K562 (cell line): Measurements from ENCODE around the gene MEF2D. TPM values are rescaled to one million over a fixed set of nuclear protein-coding genes. Genes with fewer than 3 reads are reported as not detected.

Experiments used
- EZH2 ChIP-seq: IDR thresholded peaks from 2 replicates; pipeline ENCODE4 v1.6.1; 2012; ENCODE audit warnings: low read depth, mild to moderate bottlenecking, inconsistent platforms, low read length, borderline replicate concordance
- HMBOX1 ChIP-seq: sonication (generic); IDR thresholded peaks from 2 replicates; pipeline ENCODE4 v1.6.1; 2016
- MTA1 ChIP-seq: fragments of 450-650 bp; IDR thresholded peaks from 2 replicates; pipeline ENCODE4 v1.6.1; 2017; ENCODE audit warnings: borderline replicate concordance
- NR2C2 ChIP-seq, 2 experiments: fragments of 200-800 bp in 1 of 2; sonication (Bioruptor generic) in 1 of 2; sonication (generic) in 1 of 2; formaldehyde crosslinking in 1 of 2; IDR thresholded peaks; 2 replicates each; pipeline versions ENCODE4 v1.6.1 to v1.8.0; 2016 to 2022; ENCODE audit warnings: mild to moderate bottlenecking in 1 of 2, missing compliant biosample characterization in 1 of 2, missing genetic modification characterization in 1 of 2, missing genetic modification reagents in 1 of 2
- PBX2 ChIP-seq, 2 experiments: IDR thresholded peaks in 1 of 2; conservative IDR thresholded peaks in 1 of 2; 2 replicates each; pipeline ENCODE4 v1.6.1; 2016; ENCODE audit warnings: low read depth in 2 of 2, mild to moderate bottlenecking in 1 of 2, missing compliant biosample characterization in 1 of 2, missing genetic modification characterization in 1 of 2, moderate library complexity in 1 of 2
- PCBP1 ChIP-seq: fragments of 200-400 bp; formaldehyde crosslinking; IDR thresholded peaks from 2 replicates; pipeline ENCODE4 v1.6.1; 2018; ENCODE audit warnings: mild to moderate bottlenecking, low read depth, low read length; ENCODE audit not compliant: poor library complexity, severe bottlenecking
- SMAD3 ChIP-seq: fragments of 450-650 bp; formaldehyde crosslinking; conservative IDR thresholded peaks from 2 replicates; pipeline ENCODE4 v1.4.0; 2020; ENCODE audit warnings: mild to moderate bottlenecking
- TCF3 ChIP-seq: sonication (generic); formaldehyde crosslinking; IDR thresholded peaks from 2 replicates; pipeline ENCODE4 v1.4.0; 2020; ENCODE audit warnings: mild to moderate bottlenecking, missing genetic modification reagents
- ZNF263 ChIP-seq: sonication (generic); formaldehyde crosslinking; IDR thresholded peaks from 2 replicates; pipeline ENCODE4 v1.8.0; 2022; ENCODE audit warnings: mild to moderate bottlenecking, missing genetic modification reagents, borderline replicate concordance
- ZNF277 ChIP-seq: fragments of 250-450 bp; sonication (Bioruptor Pico); IDR thresholded peaks from 2 replicates; pipeline ENCODE4 v1.8.0; 2022; ENCODE audit warnings: inconsistent platforms, mild to moderate bottlenecking, moderate library complexity, borderline replicate concordance
- ZNF318 ChIP-seq, 2 experiments: fragments of 450-650 bp; IDR thresholded peaks; 2 replicates each; pipeline ENCODE4 v1.6.1; 2016; ENCODE audit warnings: mild to moderate bottlenecking in 2 of 2, borderline replicate concordance in 1 of 2, low read depth in 1 of 2, moderate library complexity in 1 of 2
- polyA plus RNA-seq, 8 experiments: library from polyadenylated mRNA; depleted of rRNA in 4 of 8; stranded (reverse) in 5 of 8; unstranded in 3 of 8; fragments of >200 nt; fragmentation: Nextera tagmentation in 2 of 8; fragmentation: Illumina TruSeq in 1 of 8; extraction: Ambion mirVana in 2 of 8; extraction: Trizol in 1 of 8; gene quantifications; 2 replicates each; pipeline versions ENCODE4 v1.2.1 to v1.2.3, GENCODE V29; 2011 to 2014; ENCODE audit warnings: inconsistent platforms in 1 of 8, missing spikeins in 1 of 8
- total RNA-seq, 7 experiments: library from RNA; depleted of rRNA in 6 of 7; stranded (reverse); fragments of >200 nt in 6 of 7; fragmentation: Illumina TruSeq in 2 of 7; extraction: Trizol in 2 of 7; gene quantifications; 2 replicates each; pipeline versions ENCODE4 v1.2.1 to v1.2.3, GENCODE V29; 2011 to 2021; ENCODE audit warnings: low replicate concordance in 1 of 7

The MEF2D gene
- total and polyA plus RNA-seq, 9 of the 15 experiments (the other 6 are each of a cell fraction or from before 2014, with no cell fraction given) = 0.10 to 19.5 (median 2.6) TPM

- TF ChIP-seq EZH2 (no peak), HMBOX1 (no peak), PCBP1 (no peak), TCF3 (CRISPR knock-in tag) (no peak), MTA1 (no peak), SMAD3 (CRISPR knock-in tag) (no peak), NR2C2 (CRISPR knock-in tag; IDR thresholded peaks at IDR 0.05) (peak; percentile 64; the same call in 1 of the 2 replicates), NR2C2 (tag; IDR thresholded peaks at IDR 0.05) (no peak), PBX2 (CRISPR knock-in tag; IDR thresholded peaks at IDR 0.05; ENCODE audit: low read depth) (no peak), PBX2 (tag; conservative IDR thresholded peaks at IDR 0.05; ENCODE audit: low read depth) (no peak), ZNF277 (CRISPR knock-in tag) (no peak), ZNF318 (IDR thresholded peaks at IDR 0.05; ENCODE audit: borderline replicate concordance in 1 of 2, low read depth in 1 of 2) (no peak), ZNF263 (CRISPR knock-in tag) (peak; percentile 91)
These were observed 79.3 kb downstream of the MEF2D start (continued) for GRCh38 chr1:156421062-156421938.
